ENCODE data around the gene ADK.
"Not testable (repeated sequence)": the region's sequence is repeated elsewhere in the genome, so short reads cannot be mapped to it uniquely, and the experiment has no call there.

- TF ChIP-seq CTCF, POLR2A (IDR thresholded peaks at IDR 0.05): not testable (repeated sequence)
Measured at GRCh38 chr10:74476162-74476706, 325.2 kb downstream of the ADK start.

Measured in lower leg skin (tissue), 3 donors.